Activated CD8-positive, alpha-beta memory T cell treated with anti-CD3 and anti-CD28 coated beads, Interleukin-2, amount 50 U/mL, for 4 hours (primary cell): Measurements from ENCODE around the gene TMEM72.

Source experiments
- DNase-seq: peaks from one replicate; pipeline ENCODE4 v3.0.0-alpha.2; 2020

TMEM72 gene

GRCh38 chr10:44921061-44921460 is 9.9 kb downstream of the TMEM72 start:
- DNase-seq: no peak

GRCh38 chr10:44921506-44921905 is 10.4 kb downstream of the TMEM72 start:
- DNase-seq: no peak

- DNase-seq: no peak
Observed at GRCh38 chr10:44922021-44922420, 10.9 kb downstream of the TMEM72 start.

- no peak for DNase-seq
Observed at GRCh38 chr10:44922796-44923545, 11.8 kb downstream of the TMEM72 start.

- DNase-seq: no peak
Observed at GRCh38 chr10:44923611-44924010, 12.5 kb downstream of the TMEM72 start.

- no peak for DNase-seq
Observed at GRCh38 chr10:44924261-44925040, 13.3 kb downstream of the TMEM72 start.

- DNase-seq: no peak
Observed at GRCh38 chr10:44925224-44925623, 14.1 kb downstream of the TMEM72 start.

GRCh38 chr10:44925811-44926750 is 14.9 kb downstream of the TMEM72 start:
- no peak for DNase-seq

- DNase-seq: no peak
Observed at GRCh38 chr10:44926751-44927351, 15.7 kb downstream of the TMEM72 start.

GRCh38 chr10:44927352-44927751 is 16.2 kb downstream of the TMEM72 start:
- no peak for DNase-seq

- no peak for DNase-seq
Observed at GRCh38 chr10:44928462-44928861, 17.3 kb downstream of the TMEM72 start.

GRCh38 chr10:44929356-44930255 is 18.5 kb downstream of the TMEM72 start:
- DNase-seq: no peak

- no peak for DNase-seq
Observed at GRCh38 chr10:44930904-44931620, 19.9 kb downstream of the TMEM72 start.

GRCh38 chr10:44931621-44932516 is 20.7 kb downstream of the TMEM72 start:
- DNase-seq: no peak

- peak; percentile 84 for DNase-seq
Observed at GRCh38 chr10:44932517-44933450, 21.6 kb downstream of the TMEM72 start.

GRCh38 chr10:44933451-44934321 is 22.5 kb downstream of the TMEM72 start:
- no peak for DNase-seq

- DNase-seq: no peak
Observed at GRCh38 chr10:44934416-44935200, 23.5 kb downstream of the TMEM72 start.
